HEK293 (cell line): ENCODE measurements around the gene AGAP9.
"Not testable (repeated sequence)": the region's sequence is repeated elsewhere in the genome, so short reads cannot be mapped to it uniquely, and the experiment has no call there.

Experiments
- KLF17 ChIP-seq: fragments of 450-650 bp; formaldehyde crosslinking; IDR thresholded peaks from 2 replicates; pipeline ENCODE4 v1.5.1; 2016; ENCODE audit warnings: missing biosample characterization, missing genetic modification characterization
- ZNF18 ChIP-seq: fragments of 450-650 bp; formaldehyde crosslinking; IDR thresholded peaks from 2 replicates; pipeline ENCODE4 v1.5.1; 2016; ENCODE audit warnings: missing biosample characterization, missing genetic modification characterization
- ZNF777 ChIP-seq: fragments of 450-650 bp; formaldehyde crosslinking; IDR thresholded peaks from 2 replicates; pipeline ENCODE4 v1.5.1; 2017; ENCODE audit warnings: missing biosample characterization, missing genetic modification characterization, borderline replicate concordance
- ZNF843 ChIP-seq: fragments of 450-650 bp; formaldehyde crosslinking; IDR thresholded peaks from 2 replicates; pipeline ENCODE4 v1.5.1; 2016; ENCODE audit warnings: missing biosample characterization, missing genetic modification characterization
- ZSCAN16 ChIP-seq: fragments of 450-650 bp; formaldehyde crosslinking; IDR thresholded peaks from 2 replicates; pipeline ENCODE4 v1.5.1; 2016; ENCODE audit warnings: missing biosample characterization, missing genetic modification characterization
- TF ChIP-seq, protein P1 (sequence below): fragments of 450-650 bp; formaldehyde crosslinking; IDR thresholded peaks from 2 replicates; pipeline ENCODE4 v1.5.1; 2016; ENCODE audit warnings: missing biosample characterization, missing genetic modification characterization
- TF ChIP-seq, protein P2 (sequence below): IDR thresholded peaks from 2 replicates; pipeline ENCODE4 v1.6.1; 2011; ENCODE audit warnings: mild to moderate bottlenecking, low read depth, low read length, borderline replicate concordance
- TF ChIP-seq, protein P3 (sequence below): fragments of 450-650 bp; IDR thresholded peaks from 2 replicates; pipeline ENCODE4 v1.5.1; 2018; ENCODE audit warnings: missing biosample characterization, mild to moderate bottlenecking, missing genetic modification characterization

GRCh38 chr10:47477078-47477477 is 46.4 kb downstream of the AGAP9 start:
- TF ChIP-seq, protein P1, sequence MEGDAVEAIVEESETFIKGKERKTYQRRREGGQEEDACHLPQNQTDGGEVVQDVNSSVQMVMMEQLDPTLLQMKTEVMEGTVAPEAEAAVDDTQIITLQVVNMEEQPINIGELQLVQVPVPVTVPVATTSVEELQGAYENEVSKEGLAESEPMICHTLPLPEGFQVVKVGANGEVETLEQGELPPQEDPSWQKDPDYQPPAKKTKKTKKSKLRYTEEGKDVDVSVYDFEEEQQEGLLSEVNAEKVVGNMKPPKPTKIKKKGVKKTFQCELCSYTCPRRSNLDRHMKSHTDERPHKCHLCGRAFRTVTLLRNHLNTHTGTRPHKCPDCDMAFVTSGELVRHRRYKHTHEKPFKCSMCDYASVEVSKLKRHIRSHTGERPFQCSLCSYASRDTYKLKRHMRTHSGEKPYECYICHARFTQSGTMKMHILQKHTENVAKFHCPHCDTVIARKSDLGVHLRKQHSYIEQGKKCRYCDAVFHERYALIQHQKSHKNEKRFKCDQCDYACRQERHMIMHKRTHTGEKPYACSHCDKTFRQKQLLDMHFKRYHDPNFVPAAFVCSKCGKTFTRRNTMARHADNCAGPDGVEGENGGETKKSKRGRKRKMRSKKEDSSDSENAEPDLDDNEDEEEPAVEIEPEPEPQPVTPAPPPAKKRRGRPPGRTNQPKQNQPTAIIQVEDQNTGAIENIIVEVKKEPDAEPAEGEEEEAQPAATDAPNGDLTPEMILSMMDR (tag by site-specific recombination) = not testable (repeated sequence)
- TF ChIP-seq KLF17 (tag by site-specific recombination); ZNF777; ZSCAN16 (tag by site-specific recombination); ZNF18 (tag by site-specific recombination); ZNF843 (tag by site-specific recombination): not testable (repeated sequence)
- TF ChIP-seq, protein P2, sequence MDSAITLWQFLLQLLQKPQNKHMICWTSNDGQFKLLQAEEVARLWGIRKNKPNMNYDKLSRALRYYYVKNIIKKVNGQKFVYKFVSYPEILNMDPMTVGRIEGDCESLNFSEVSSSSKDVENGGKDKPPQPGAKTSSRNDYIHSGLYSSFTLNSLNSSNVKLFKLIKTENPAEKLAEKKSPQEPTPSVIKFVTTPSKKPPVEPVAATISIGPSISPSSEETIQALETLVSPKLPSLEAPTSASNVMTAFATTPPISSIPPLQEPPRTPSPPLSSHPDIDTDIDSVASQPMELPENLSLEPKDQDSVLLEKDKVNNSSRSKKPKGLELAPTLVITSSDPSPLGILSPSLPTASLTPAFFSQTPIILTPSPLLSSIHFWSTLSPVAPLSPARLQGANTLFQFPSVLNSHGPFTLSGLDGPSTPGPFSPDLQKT = not testable (repeated sequence)
- TF ChIP-seq, protein P3, sequence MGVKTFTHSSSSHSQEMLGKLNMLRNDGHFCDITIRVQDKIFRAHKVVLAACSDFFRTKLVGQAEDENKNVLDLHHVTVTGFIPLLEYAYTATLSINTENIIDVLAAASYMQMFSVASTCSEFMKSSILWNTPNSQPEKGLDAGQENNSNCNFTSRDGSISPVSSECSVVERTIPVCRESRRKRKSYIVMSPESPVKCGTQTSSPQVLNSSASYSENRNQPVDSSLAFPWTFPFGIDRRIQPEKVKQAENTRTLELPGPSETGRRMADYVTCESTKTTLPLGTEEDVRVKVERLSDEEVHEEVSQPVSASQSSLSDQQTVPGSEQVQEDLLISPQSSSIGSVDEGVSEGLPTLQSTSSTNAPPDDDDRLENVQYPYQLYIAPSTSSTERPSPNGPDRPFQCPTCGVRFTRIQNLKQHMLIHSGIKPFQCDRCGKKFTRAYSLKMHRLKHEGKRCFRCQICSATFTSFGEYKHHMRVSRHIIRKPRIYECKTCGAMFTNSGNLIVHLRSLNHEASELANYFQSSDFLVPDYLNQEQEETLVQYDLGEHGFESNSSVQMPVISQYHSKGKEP (tag by site-specific recombination) = not testable (repeated sequence)
